ENCODE data around the gene PKP4.

GRCh38 chr2:158724803-158725381 is 268.1 kb downstream of the PKP4 start:
- TF ChIP-seq, protein P1, sequence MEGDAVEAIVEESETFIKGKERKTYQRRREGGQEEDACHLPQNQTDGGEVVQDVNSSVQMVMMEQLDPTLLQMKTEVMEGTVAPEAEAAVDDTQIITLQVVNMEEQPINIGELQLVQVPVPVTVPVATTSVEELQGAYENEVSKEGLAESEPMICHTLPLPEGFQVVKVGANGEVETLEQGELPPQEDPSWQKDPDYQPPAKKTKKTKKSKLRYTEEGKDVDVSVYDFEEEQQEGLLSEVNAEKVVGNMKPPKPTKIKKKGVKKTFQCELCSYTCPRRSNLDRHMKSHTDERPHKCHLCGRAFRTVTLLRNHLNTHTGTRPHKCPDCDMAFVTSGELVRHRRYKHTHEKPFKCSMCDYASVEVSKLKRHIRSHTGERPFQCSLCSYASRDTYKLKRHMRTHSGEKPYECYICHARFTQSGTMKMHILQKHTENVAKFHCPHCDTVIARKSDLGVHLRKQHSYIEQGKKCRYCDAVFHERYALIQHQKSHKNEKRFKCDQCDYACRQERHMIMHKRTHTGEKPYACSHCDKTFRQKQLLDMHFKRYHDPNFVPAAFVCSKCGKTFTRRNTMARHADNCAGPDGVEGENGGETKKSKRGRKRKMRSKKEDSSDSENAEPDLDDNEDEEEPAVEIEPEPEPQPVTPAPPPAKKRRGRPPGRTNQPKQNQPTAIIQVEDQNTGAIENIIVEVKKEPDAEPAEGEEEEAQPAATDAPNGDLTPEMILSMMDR (conservative IDR thresholded peaks at IDR 0.05 in 1 of 2, IDR thresholded peaks at IDR 0.05 in 1 of 2; ENCODE audit: extremely low read depth in 1 of 2, insufficient read depth in 1 of 2, low read depth in 1 of 2, low read length in 2 of 2): no peak
- TF ChIP-seq EZH2 (IDR thresholded peaks at IDR 0.05; ENCODE audit: borderline replicate concordance, low read length): no peak
